IMR-90 (cell line): ENCODE results near the gene CCDC171.

Experiments
- CEBPB ChIP-seq: IDR thresholded peaks from 2 replicates; pipeline ENCODE4 v1.6.1; 2012; ENCODE audit warnings: low read depth, low read length, improper control_type of control experiment
- MAFK ChIP-seq: IDR thresholded peaks from 2 replicates; pipeline ENCODE4 v1.6.1; 2012; ENCODE audit warnings: low read depth, low read length, improper control_type of control experiment
- POLR2A ChIP-seq: IDR thresholded peaks from 2 replicates; pipeline ENCODE4 v1.6.1; 2012; ENCODE audit warnings: mild to moderate bottlenecking, low read depth, low read length
- TF ChIP-seq, protein P1 (sequence below): conservative IDR thresholded peaks from 2 replicates; pipeline ENCODE4 v1.5.1; 2012; ENCODE audit warnings: mild to moderate bottlenecking, low read depth, low read length, improper control_type of control experiment

GRCh38 chr9:15553528-15553898 is 670 bp downstream of the CCDC171 start:
- TF ChIP-seq, protein P1, sequence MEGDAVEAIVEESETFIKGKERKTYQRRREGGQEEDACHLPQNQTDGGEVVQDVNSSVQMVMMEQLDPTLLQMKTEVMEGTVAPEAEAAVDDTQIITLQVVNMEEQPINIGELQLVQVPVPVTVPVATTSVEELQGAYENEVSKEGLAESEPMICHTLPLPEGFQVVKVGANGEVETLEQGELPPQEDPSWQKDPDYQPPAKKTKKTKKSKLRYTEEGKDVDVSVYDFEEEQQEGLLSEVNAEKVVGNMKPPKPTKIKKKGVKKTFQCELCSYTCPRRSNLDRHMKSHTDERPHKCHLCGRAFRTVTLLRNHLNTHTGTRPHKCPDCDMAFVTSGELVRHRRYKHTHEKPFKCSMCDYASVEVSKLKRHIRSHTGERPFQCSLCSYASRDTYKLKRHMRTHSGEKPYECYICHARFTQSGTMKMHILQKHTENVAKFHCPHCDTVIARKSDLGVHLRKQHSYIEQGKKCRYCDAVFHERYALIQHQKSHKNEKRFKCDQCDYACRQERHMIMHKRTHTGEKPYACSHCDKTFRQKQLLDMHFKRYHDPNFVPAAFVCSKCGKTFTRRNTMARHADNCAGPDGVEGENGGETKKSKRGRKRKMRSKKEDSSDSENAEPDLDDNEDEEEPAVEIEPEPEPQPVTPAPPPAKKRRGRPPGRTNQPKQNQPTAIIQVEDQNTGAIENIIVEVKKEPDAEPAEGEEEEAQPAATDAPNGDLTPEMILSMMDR, result no peak
- TF ChIP-seq POLR2A, result no peak
- TF ChIP-seq MAFK, result no peak
- TF ChIP-seq CEBPB, result no peak
